GM12878 (cell line): ENCODE results near the gene SNAPC3. TPM values are rescaled to one million over a fixed set of nuclear protein-coding genes. Genes with fewer than 3 reads are reported as not detected.

Experiments
- ELK1 ChIP-seq: IDR thresholded peaks from 2 replicates; pipeline ENCODE4 v1.6.1; 2012; ENCODE audit warnings: low read depth, low read length, improper control_type of control experiment
- POLR2A ChIP-seq: IDR thresholded peaks from 2 replicates; pipeline ENCODE4 v1.6.1; 2011; ENCODE audit warnings: low read depth, mild to moderate bottlenecking, low read length
- POU2F2 ChIP-seq: IDR thresholded peaks from 3 replicates; pipeline ENCODE4 v1.6.1; 2011; ENCODE audit warnings: low read depth, mild to moderate bottlenecking, low read length, borderline replicate concordance
- REST ChIP-seq: IDR thresholded peaks from 2 replicates; pipeline ENCODE4 v1.6.1; 2012; ENCODE audit warnings: mild to moderate bottlenecking, low read depth, low read length
- SMARCA5 ChIP-seq: fragments of 450-650 bp; IDR thresholded peaks from 2 replicates; pipeline ENCODE4 v1.6.1; 2017; ENCODE audit warnings: mild to moderate bottlenecking
- ZBTB40 ChIP-seq: fragments of 450-650 bp; IDR thresholded peaks from 2 replicates; pipeline ENCODE4 v1.6.1; 2016; ENCODE audit warnings: mild to moderate bottlenecking, moderate library complexity, borderline replicate concordance
- polyA plus RNA-seq, 11 experiments: library from polyadenylated mRNA; depleted of rRNA in 4 of 11; unstranded in 6 of 11; stranded (reverse) in 5 of 11; fragments of >200 nt; fragmentation: Nextera tagmentation in 4 of 11; fragmentation: Illumina TruSeq in 1 of 11; extraction: Ambion mirVana in 4 of 11; extraction: Trizol in 1 of 11; gene quantifications; 1 replicate in 1 of 11; 2 replicates in 10 of 11; pipeline versions ENCODE4 v1.2.1 to v1.2.3, GENCODE V29; 2011 to 2016; ENCODE audit warnings: inconsistent platforms in 2 of 11, missing spikeins in 2 of 11, low read depth in 1 of 11
- total RNA-seq, 4 experiments: library from RNA; depleted of rRNA in 3 of 4; stranded (reverse); fragments of >200 nt in 3 of 4; fragmentation: Illumina TruSeq in 1 of 4; extraction: Trizol in 1 of 4; gene quantifications; 2 replicates each; pipeline versions ENCODE4 v1.2.1 to v1.2.3, GENCODE V29; 2013 to 2021

SNAPC3 gene
- total and polyA plus RNA-seq, 10 of the 15 experiments (the other 5 are each of a cell fraction or from before 2014, with no cell fraction given): 5.7 to 47.4 (median 24.6) TPM

- TF ChIP-seq ZBTB40 (no peak), SMARCA5 (no peak), POLR2A (no peak), POU2F2 (no peak), ELK1 (no peak), REST (no peak)
Observed at GRCh38 chr9:15421532-15421931, 1.1 kb upstream of the SNAPC3 start (continued).
